Endothelial cell (in vitro differentiated cells): ENCODE results near the gene GAB2. TPM values are rescaled to one million over a fixed set of nuclear protein-coding genes. Genes with fewer than 3 reads are reported as not detected.

ENCODE experiments used
- DNase-seq: peaks from one replicate; pipeline ENCODE4 v3.0.0; 2021; ENCODE audit warnings: low spot score
- H3K27ac Mint-ChIP-seq: one replicate; pipeline ENCODE4 v1.8.0; 2021; ENCODE audit warnings: mixed read lengths, inconsistent platforms; ENCODE audit not compliant: unreplicated experiment
- H3K27me3 Mint-ChIP-seq: one replicate; pipeline ENCODE4 v1.8.0; 2021; ENCODE audit warnings: mild to moderate bottlenecking, moderate library complexity, mixed read lengths, inconsistent platforms; ENCODE audit not compliant: unreplicated experiment
- H3K36me3 Mint-ChIP-seq: one replicate; pipeline ENCODE4 v1.8.0; 2021; ENCODE audit warnings: mild to moderate bottlenecking, low read depth, mixed read lengths, inconsistent platforms; ENCODE audit not compliant: unreplicated experiment
- H3K4me1 Mint-ChIP-seq: one replicate; pipeline ENCODE4 v1.8.0; 2021; ENCODE audit warnings: mild to moderate bottlenecking, mixed read lengths, inconsistent platforms; ENCODE audit not compliant: unreplicated experiment
- H3K4me3 Mint-ChIP-seq: one replicate; pipeline ENCODE4 v1.8.0; 2021; ENCODE audit warnings: mild to moderate bottlenecking, mixed read lengths, inconsistent platforms; ENCODE audit not compliant: unreplicated experiment
- H3K9me3 Mint-ChIP-seq: one replicate; pipeline ENCODE4 v1.8.0; 2021; ENCODE audit warnings: mixed read lengths, inconsistent platforms; ENCODE audit not compliant: unreplicated experiment
- CTCF ChIP-seq: fragments of 200-600 bp; sonication (generic); IDR thresholded peaks from one replicate; pipeline ENCODE4 v1.5.0; 2021; ENCODE audit warnings: antibody characterized with exemption; ENCODE audit not compliant: unreplicated experiment
- total RNA-seq: library from RNA; stranded (reverse); fragmentation: NEBNext Ultra II Directional; extraction: Animal tissue kit (Norgen Biotek cat#: 25700); gene quantifications from one replicate; pipeline ENCODE4 v1.2.1, GENCODE V29; 2021; ENCODE audit not compliant: unreplicated experiment

GAB2 gene
- total RNA-seq, 1 donor from 2014 or later: 81.0 TPM

- Mint-ChIP-seq H3K4me3 (no peak overlapping the region), H3K4me1 (peaks cover 40% of the 10 kb centered on the region), H3K9me3 (peaks cover 4% of the 10 kb centered on the region), H3K27me3 (peaks cover 12% of the 10 kb centered on the region), H3K27ac (no peak overlapping the region), H3K36me3 (peaks cover 14% of the 10 kb centered on the region)
- peak; percentile 73 for TF ChIP-seq CTCF
- no peak for DNase-seq
Measured at GRCh38 chr11:78414321-78415051, 3.1 kb downstream of the GAB2 start.

DNA sequence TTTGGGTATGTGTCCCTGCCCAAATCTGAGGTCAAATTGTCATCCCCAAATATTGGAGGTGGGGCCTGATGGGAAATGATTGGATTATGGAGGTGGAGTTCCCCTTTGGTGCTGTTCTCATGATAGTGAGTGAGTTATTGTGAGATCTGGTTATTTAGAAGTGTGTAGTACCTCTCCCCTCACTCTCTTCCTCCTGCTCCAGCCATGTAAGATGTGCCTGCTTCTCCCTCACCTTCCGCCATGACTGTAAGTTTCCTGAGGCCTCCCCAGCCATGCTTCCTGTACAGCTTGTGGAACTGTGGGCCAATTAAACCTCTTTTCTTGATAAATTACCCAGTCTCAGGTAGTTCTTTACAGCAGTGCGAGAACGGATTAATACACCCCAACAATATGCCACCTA lies 9.0 kb downstream of the GAB2 start:
- no peak for DNase-seq
- no peak for TF ChIP-seq CTCF
- peaks cover 20% of the 10 kb centered on the region for H3K36me3 Mint-ChIP-seq

GRCh38 chr11:78406568-78407196 lies 10.9 kb downstream of the GAB2 start:
- Mint-ChIP-seq H3K9me3 (peaks cover 4% of the 10 kb centered on the region), H3K36me3 (peaks cover 24% of the 10 kb centered on the region), H3K4me3 (no peak overlapping the region), H3K4me1 (peaks cover 24% of the 10 kb centered on the region), H3K27ac (no peak overlapping the region), H3K27me3 (peaks cover 5% of the 10 kb centered on the region)
- no peak for TF ChIP-seq CTCF
- DNase-seq: no peak

More for the DNA sequence above, 9.0 kb downstream of the GAB2 start:
- peaks cover 27% of the 10 kb centered on the region for H3K4me1 Mint-ChIP-seq
- peaks cover 4% of the 10 kb centered on the region for H3K9me3 Mint-ChIP-seq
- H3K27ac Mint-ChIP-seq: no peak overlapping the region
- peak overlapping the region; percentile 52 for H3K4me3 Mint-ChIP-seq
- H3K27me3 Mint-ChIP-seq: peaks cover 4% of the 10 kb centered on the region

- Mint-ChIP-seq H3K36me3 (peaks cover 20% of the 10 kb centered on the region), H3K27ac (no peak overlapping the region), H3K4me3 (no peak overlapping the region), H3K9me3 (peaks cover 4% of the 10 kb centered on the region), H3K4me1 (peaks cover 31% of the 10 kb centered on the region), H3K27me3 (peaks cover 5% of the 10 kb centered on the region)
- TF ChIP-seq CTCF: no peak
- DNase-seq: no peak
Measured at GRCh38 chr11:78405805-78406204, 11.8 kb downstream of the GAB2 start.

DNA sequence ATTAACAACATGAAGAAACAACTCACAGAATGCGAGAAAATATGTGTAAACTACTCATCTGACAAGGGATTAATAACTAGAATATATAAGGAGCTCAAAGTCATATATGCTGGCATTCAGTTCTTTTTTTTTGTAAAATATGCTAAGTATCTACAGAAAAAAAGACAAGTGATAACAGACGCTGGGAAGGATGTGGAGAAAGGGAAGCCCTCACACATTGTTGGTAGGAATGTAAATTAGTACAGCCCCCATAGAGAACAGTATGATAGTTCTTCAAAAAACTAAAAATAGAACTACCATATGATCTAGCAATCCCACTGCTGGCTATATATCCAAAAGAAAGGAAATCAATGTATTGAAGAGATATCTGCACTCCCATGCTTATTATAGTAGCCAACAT lies 13.8 kb downstream of the GAB2 start:
- H3K4me1 Mint-ChIP-seq: peaks cover 35% of the 10 kb centered on the region
- H3K9me3 Mint-ChIP-seq: no peaks in the 10 kb centered on the region
- no peak overlapping the region for H3K27ac Mint-ChIP-seq
- peaks cover 12% of the 10 kb centered on the region for H3K36me3 Mint-ChIP-seq
- H3K27me3 Mint-ChIP-seq: peaks cover 5% of the 10 kb centered on the region
- H3K4me3 Mint-ChIP-seq: no peak overlapping the region
- no peak for DNase-seq
- no peak for TF ChIP-seq CTCF
